ENCODE data around the gene NUAK1. TPM values are rescaled to one million over a fixed set of nuclear protein-coding genes. Genes with fewer than 3 reads are reported as not detected.

NUAK1 gene
- total RNA-seq, 1 donor, result 21.7 TPM

DNA sequence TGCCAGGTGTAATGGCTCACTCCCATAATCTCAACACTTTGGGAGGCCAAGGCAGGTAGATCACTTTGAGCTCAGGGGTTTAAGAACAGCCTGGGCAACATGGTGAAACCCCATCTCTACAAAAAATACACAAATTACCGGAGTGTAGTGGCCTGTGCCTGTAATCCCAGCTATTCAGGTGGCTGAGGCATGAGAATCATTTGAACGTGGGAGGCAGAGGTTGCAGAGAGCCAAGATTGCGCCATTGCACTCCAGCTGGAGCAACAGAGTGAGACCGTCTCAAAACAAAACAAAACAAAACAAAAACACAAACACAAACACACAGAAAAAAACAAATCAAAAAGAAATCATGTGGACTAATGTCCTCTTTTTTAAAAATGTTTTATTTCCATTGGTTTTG lies 104.4 kb downstream of the NUAK1 start:
- H4K20me1 ChIP-seq (ENCODE audit: insufficient read depth, low read length), result no peaks in the 10 kb centered on the region
- H3K4me3 ChIP-seq (ENCODE audit: insufficient read depth, low read length), result no peak overlapping the region
- peaks cover 36% of the 10 kb centered on the region for H3K4me1 ChIP-seq (ENCODE audit: insufficient read depth, low read length)
- no peak for DNase-seq (ENCODE audit: insufficient read length, low spot score, missing footprints)
- H3K36me3 ChIP-seq (ENCODE audit: insufficient read depth, low read length), result no peaks in the 10 kb centered on the region
- no peak overlapping the region for H3K27ac ChIP-seq (ENCODE audit: low read depth, low read length)
- H3K79me2 ChIP-seq (ENCODE audit: insufficient read depth, low read length), result no peaks in the 10 kb centered on the region
- H2AFZ ChIP-seq (ENCODE audit: low read length), result no peak overlapping the region
- TF ChIP-seq, protein P1, sequence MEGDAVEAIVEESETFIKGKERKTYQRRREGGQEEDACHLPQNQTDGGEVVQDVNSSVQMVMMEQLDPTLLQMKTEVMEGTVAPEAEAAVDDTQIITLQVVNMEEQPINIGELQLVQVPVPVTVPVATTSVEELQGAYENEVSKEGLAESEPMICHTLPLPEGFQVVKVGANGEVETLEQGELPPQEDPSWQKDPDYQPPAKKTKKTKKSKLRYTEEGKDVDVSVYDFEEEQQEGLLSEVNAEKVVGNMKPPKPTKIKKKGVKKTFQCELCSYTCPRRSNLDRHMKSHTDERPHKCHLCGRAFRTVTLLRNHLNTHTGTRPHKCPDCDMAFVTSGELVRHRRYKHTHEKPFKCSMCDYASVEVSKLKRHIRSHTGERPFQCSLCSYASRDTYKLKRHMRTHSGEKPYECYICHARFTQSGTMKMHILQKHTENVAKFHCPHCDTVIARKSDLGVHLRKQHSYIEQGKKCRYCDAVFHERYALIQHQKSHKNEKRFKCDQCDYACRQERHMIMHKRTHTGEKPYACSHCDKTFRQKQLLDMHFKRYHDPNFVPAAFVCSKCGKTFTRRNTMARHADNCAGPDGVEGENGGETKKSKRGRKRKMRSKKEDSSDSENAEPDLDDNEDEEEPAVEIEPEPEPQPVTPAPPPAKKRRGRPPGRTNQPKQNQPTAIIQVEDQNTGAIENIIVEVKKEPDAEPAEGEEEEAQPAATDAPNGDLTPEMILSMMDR (IDR thresholded peaks at IDR 0.05; ENCODE audit: extremely low read depth, low read depth, low read length), result no peak
- H3K9me3 ChIP-seq (ENCODE audit: low read depth, low read length), result no peaks in the 10 kb centered on the region
- H3K27me3 ChIP-seq (ENCODE audit: insufficient read depth, low read length), result no peaks in the 10 kb centered on the region
- no peak overlapping the region for H3K4me2 ChIP-seq (ENCODE audit: insufficient read depth, low read length)

DNA sequence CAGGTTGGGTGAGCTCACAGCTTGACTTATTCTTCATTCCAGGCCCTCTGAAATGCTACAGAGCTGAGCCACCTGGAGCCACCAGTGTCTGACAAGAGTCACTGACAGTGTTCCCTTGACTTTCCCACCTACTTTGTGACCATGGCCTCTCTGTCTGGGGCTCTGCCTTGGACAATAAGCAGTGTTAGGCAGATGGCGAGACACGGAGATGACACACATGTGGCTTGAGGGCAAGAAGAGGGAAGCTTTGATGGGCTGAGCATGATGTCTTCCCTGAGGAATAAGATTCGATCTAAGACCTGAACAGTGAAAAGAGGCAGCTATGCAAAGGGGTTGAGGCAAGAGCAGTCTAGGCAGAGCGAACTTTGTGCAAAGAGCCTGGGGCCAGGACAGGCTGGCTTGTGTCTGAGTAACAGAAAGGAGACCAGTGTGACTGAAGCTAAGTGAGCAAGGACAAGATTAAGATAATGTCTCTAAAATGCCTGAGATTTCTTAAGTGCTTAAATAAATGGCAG lies 105.5 kb downstream of the NUAK1 start:
- Histone ChIP-seq H3K27me3 (ENCODE audit: insufficient read depth, low read length) (no peaks in the 10 kb centered on the region), H3K9me3 (ENCODE audit: low read depth, low read length) (no peaks in the 10 kb centered on the region), H3K4me2 (ENCODE audit: insufficient read depth, low read length) (no peak overlapping the region), H3K4me3 (ENCODE audit: insufficient read depth, low read length) (no peak overlapping the region), H3K36me3 (ENCODE audit: insufficient read depth, low read length) (no peaks in the 10 kb centered on the region), H3K79me2 (ENCODE audit: insufficient read depth, low read length) (no peaks in the 10 kb centered on the region), H4K20me1 (ENCODE audit: insufficient read depth, low read length) (no peaks in the 10 kb centered on the region), H2AFZ (ENCODE audit: low read length) (no peak overlapping the region), H3K27ac (ENCODE audit: low read depth, low read length) (peak overlapping the region; percentile 54), H3K4me1 (ENCODE audit: insufficient read depth, low read length) (peaks cover 36% of the 10 kb centered on the region)
- TF ChIP-seq, protein P1 (IDR thresholded peaks at IDR 0.05; ENCODE audit: extremely low read depth, low read depth, low read length), result no peak
- no peak for DNase-seq (ENCODE audit: insufficient read length, low spot score, missing footprints)

DNA sequence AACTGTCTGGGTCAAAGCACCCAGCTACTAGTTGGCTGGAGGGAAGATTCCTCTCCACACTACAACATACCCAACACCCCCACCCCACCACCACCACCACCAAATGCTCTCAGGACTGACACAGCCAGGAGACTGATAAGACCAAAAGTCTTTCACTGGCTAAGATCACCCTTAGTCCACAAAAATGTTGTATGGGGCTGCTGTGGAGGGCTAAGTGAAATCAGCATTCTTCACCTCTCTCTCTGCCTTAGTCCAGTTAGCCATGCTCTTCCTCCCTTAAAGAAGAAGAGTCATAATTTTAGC lies 106.2 kb downstream of the NUAK1 start:
- Histone ChIP-seq H4K20me1 (ENCODE audit: insufficient read depth, low read length) (no peaks in the 10 kb centered on the region), H3K27me3 (ENCODE audit: insufficient read depth, low read length) (no peaks in the 10 kb centered on the region), H2AFZ (ENCODE audit: low read length) (no peak overlapping the region), H3K79me2 (ENCODE audit: insufficient read depth, low read length) (no peaks in the 10 kb centered on the region), H3K4me3 (ENCODE audit: insufficient read depth, low read length) (no peak overlapping the region), H3K27ac (ENCODE audit: low read depth, low read length) (peak overlapping the region; percentile 54), H3K9me3 (ENCODE audit: low read depth, low read length) (no peaks in the 10 kb centered on the region), H3K4me1 (ENCODE audit: insufficient read depth, low read length) (peaks cover 36% of the 10 kb centered on the region), H3K4me2 (ENCODE audit: insufficient read depth, low read length) (no peak overlapping the region), H3K36me3 (ENCODE audit: insufficient read depth, low read length) (no peaks in the 10 kb centered on the region)
- TF ChIP-seq, protein P1 (IDR thresholded peaks at IDR 0.05; ENCODE audit: extremely low read depth, low read depth, low read length), result no peak
- no peak for DNase-seq (ENCODE audit: insufficient read length, low spot score, missing footprints)

DNA sequence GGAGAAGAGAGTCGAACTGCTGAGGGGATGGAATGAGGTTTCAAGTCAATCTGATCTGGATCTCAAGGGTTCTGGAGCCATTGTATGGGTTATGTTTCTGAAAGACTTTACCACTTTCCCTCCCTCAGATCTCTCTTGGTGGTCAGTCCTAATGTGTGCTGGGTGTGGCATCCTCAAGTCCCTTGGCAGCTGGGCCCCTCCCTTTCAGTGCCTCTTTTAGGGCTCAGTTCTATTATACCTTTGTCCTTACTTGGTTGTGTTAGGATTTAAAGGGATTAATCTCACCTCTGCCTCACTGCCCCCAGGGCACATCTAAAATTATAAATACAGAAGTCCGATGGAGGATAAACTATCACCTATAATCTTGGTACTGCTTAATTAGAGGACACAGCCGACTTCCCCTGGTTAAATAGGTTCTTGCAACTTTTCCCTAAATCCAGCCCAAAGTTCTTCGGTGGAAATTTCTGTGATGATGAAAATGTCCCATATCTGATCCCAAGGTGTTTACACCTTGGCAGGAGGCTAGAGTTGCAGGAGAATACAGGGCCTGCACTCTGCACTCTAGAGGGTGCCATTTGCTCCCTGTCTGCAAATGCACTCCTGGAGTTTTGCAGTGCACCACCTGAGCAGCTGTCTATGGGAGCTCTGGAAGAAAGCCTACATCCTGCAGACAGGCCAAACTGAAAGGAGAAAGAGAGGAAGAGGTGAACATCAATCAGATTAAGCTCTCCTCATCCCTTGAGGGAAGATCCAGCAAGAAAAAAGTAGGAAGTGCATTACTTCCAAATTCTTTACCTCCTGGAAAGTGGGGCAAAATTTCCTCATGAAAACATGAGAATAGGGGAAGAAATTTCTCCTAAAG lies 106.8 kb downstream of the NUAK1 start:
- Histone ChIP-seq H3K79me2 (ENCODE audit: insufficient read depth, low read length) (no peaks in the 10 kb centered on the region), H3K4me1 (ENCODE audit: insufficient read depth, low read length) (peaks cover 36% of the 10 kb centered on the region), H4K20me1 (ENCODE audit: insufficient read depth, low read length) (no peaks in the 10 kb centered on the region), H3K27me3 (ENCODE audit: insufficient read depth, low read length) (no peaks in the 10 kb centered on the region), H3K4me2 (ENCODE audit: insufficient read depth, low read length) (no peak overlapping the region), H3K27ac (ENCODE audit: low read depth, low read length) (peak overlapping the region; percentile 97), H3K4me3 (ENCODE audit: insufficient read depth, low read length) (no peak overlapping the region), H3K9me3 (ENCODE audit: low read depth, low read length) (no peaks in the 10 kb centered on the region), H3K36me3 (ENCODE audit: insufficient read depth, low read length) (no peaks in the 10 kb centered on the region), H2AFZ (ENCODE audit: low read length) (no peak overlapping the region)
- no peak for DNase-seq (ENCODE audit: insufficient read length, low spot score, missing footprints)
- TF ChIP-seq, protein P1 (IDR thresholded peaks at IDR 0.05; ENCODE audit: extremely low read depth, low read depth, low read length), result no peak

All from osteoblast (primary cell).